Keratinocyte (primary cell): ENCODE results near the gene TEX26.

Experiments
- EZH2 ChIP-seq: IDR thresholded peaks from one replicate; pipeline ENCODE4 v1.6.1; 2012; ENCODE audit warnings: inconsistent platforms, mild to moderate bottlenecking, low read length, moderate library complexity
- TF ChIP-seq, protein P1 (sequence below), 3 experiments: IDR thresholded peaks in 1 of 3; conservative IDR thresholded peaks in 1 of 3; optimal IDR thresholded peaks in 1 of 3; 2 replicates in 2 of 3; 3 replicates in 1 of 3; pipeline versions ENCODE3 to v1.5.1; 2011; ENCODE audit warnings: low read length in 3 of 3, mild to moderate bottlenecking in 3 of 3, moderate library complexity in 2 of 3, control low read depth in 1 of 3, inconsistent platforms in 1 of 3; ENCODE audit not compliant: insufficient read depth in 2 of 3; ENCODE audit errors: extremely low read depth in 1 of 3

DNA sequence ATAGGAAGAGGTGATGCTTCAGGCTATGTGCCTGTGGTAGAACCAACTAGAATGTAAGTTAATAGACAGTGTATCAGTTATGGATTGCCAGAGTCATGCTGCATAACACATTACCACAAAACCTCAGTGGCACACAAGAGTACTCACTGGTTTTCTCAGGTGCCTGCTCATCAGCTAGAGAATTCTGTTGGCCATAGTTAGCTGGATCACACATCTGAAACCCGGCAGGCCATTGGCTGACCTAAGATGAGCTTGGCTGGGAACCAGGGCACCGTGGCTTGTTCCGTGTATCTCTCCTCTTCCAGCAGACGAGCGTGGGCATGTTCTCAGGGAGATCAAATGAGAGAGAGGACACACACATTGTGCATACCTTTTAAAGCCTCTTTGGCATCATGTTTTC is 76.7 kb downstream of the TEX26 start:
- TF ChIP-seq, protein P1, sequence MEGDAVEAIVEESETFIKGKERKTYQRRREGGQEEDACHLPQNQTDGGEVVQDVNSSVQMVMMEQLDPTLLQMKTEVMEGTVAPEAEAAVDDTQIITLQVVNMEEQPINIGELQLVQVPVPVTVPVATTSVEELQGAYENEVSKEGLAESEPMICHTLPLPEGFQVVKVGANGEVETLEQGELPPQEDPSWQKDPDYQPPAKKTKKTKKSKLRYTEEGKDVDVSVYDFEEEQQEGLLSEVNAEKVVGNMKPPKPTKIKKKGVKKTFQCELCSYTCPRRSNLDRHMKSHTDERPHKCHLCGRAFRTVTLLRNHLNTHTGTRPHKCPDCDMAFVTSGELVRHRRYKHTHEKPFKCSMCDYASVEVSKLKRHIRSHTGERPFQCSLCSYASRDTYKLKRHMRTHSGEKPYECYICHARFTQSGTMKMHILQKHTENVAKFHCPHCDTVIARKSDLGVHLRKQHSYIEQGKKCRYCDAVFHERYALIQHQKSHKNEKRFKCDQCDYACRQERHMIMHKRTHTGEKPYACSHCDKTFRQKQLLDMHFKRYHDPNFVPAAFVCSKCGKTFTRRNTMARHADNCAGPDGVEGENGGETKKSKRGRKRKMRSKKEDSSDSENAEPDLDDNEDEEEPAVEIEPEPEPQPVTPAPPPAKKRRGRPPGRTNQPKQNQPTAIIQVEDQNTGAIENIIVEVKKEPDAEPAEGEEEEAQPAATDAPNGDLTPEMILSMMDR (optimal IDR thresholded peaks at IDR 0.05 in 1 of 3, IDR thresholded peaks at IDR 0.05 in 1 of 3, conservative IDR thresholded peaks at IDR 0.05 in 1 of 3; ENCODE audit: extremely low read depth in 1 of 3, insufficient read depth in 2 of 3, low read length in 3 of 3) = no peak
- TF ChIP-seq EZH2 = no peak
